DND-41 (cell line): Measurements from ENCODE around the gene DTNB.

Experiments
- ATAC-seq: fragments of 200-7000 bp; cut with Tn5 transposase; 3 replicates; pipeline ENCODE4 v1.9.1; 2021; ENCODE audit warnings: low read depth; ENCODE audit not compliant: insufficient read depth
- DNase-seq: peaks from one replicate; pipeline ENCODE4 v3.0.0-alpha.2; 2020
- H2AFZ ChIP-seq: 2 replicates; pipeline ENCODE4 v1.6.0; 2012; ENCODE audit warnings: low read depth, low read length
- H3K27ac ChIP-seq: 2 replicates; pipeline ENCODE4 v1.5.1; 2012; ENCODE audit warnings: low read length, inconsistent platforms
- H3K27me3 ChIP-seq: fragments of 200-600 bp; sonication (generic); 2 replicates; pipeline ENCODE4 v1.6.0; 2012; ENCODE audit warnings: low read length, mild to moderate bottlenecking, inconsistent platforms; ENCODE audit not compliant: insufficient read depth, poor library complexity
- H3K36me3 ChIP-seq: 2 replicates; pipeline ENCODE4 v1.5.1; 2012; ENCODE audit warnings: low read length, inconsistent platforms; ENCODE audit not compliant: insufficient read depth
- H3K4me1 ChIP-seq: 2 replicates; pipeline ENCODE4 v1.5.1; 2012; ENCODE audit warnings: mild to moderate bottlenecking, low read length; ENCODE audit not compliant: insufficient read depth
- H3K4me2 ChIP-seq: 2 replicates; pipeline ENCODE4 v1.6.0; 2012; ENCODE audit warnings: mild to moderate bottlenecking, moderate library complexity, low read length, inconsistent platforms; ENCODE audit not compliant: insufficient read depth
- H3K4me3 ChIP-seq, 2 experiments: fragments of 200-600 bp in 1 of 2; shearing (Covaris generic) in 1 of 2; 2 replicates each; pipeline ENCODE4 v1.5.1; 2012 to 2016; ENCODE audit warnings: inconsistent platforms in 2 of 2, low read length in 2 of 2, mild to moderate bottlenecking in 2 of 2, low read depth in 1 of 2, moderate library complexity in 1 of 2
- H3K79me2 ChIP-seq: 2 replicates; pipeline ENCODE4 v1.6.0; 2012; ENCODE audit warnings: low read length, inconsistent platforms; ENCODE audit not compliant: insufficient read depth
- H3K9ac ChIP-seq: 2 replicates; pipeline ENCODE4 v1.6.0; 2012; ENCODE audit warnings: low read depth, mild to moderate bottlenecking, inconsistent platforms, low read length, moderate library complexity
- H3K9me3 ChIP-seq: 2 replicates; pipeline ENCODE4 v1.5.1; 2012; ENCODE audit warnings: low read length, moderate library complexity, mild to moderate bottlenecking, inconsistent platforms; ENCODE audit not compliant: insufficient read depth, severe bottlenecking
- H4K20me1 ChIP-seq: 2 replicates; pipeline ENCODE4 v1.6.0; 2012; ENCODE audit warnings: low read length; ENCODE audit not compliant: insufficient read depth
- CTCF ChIP-seq: IDR thresholded peaks from 2 replicates; pipeline ENCODE4 v1.5.1; 2012; ENCODE audit warnings: borderline replicate concordance, low read length, moderate library complexity, mild to moderate bottlenecking; ENCODE audit not compliant: poor library complexity, severe bottlenecking; ENCODE audit errors: extremely low read depth
- EZH2 ChIP-seq: IDR thresholded peaks from 3 replicates; pipeline ENCODE4 v1.6.1; 2012; ENCODE audit warnings: borderline replicate concordance, low read depth, mild to moderate bottlenecking, moderate library complexity, low read length, inconsistent platforms; ENCODE audit not compliant: severe bottlenecking

The DTNB gene

GRCh38 chr2:25690058-25690457, 16.7 kb upstream of the DTNB start:
- no peak overlapping the region for H2AFZ ChIP-seq
- TF ChIP-seq EZH2, result no peak
- TF ChIP-seq CTCF, result no peak
- H3K36me3 ChIP-seq, result no peaks in the 10 kb centered on the region
- H3K9ac ChIP-seq, result no peak overlapping the region
- no peak overlapping the region for H3K4me2 ChIP-seq
- ATAC-seq (no peak), DNase-seq (no peak)
- no peak overlapping the region for H3K27ac ChIP-seq
- H3K27me3 ChIP-seq, result no peaks in the 10 kb centered on the region
- no peaks in the 10 kb centered on the region for H4K20me1 ChIP-seq
- no peaks in the 10 kb centered on the region for H3K9me3 ChIP-seq
- no peaks in the 10 kb centered on the region for H3K79me2 ChIP-seq
- H3K4me1 ChIP-seq, result no peaks in the 10 kb centered on the region
- no peak overlapping the region for H3K4me3 ChIP-seq

- DNase-seq (no peak), ATAC-seq (no peak)
- H3K9ac ChIP-seq, result no peak overlapping the region
- no peak overlapping the region for H2AFZ ChIP-seq
- H3K27me3 ChIP-seq, result no peaks in the 10 kb centered on the region
- no peak overlapping the region for H3K27ac ChIP-seq
- TF ChIP-seq CTCF, result no peak
- no peak for TF ChIP-seq EZH2
- no peaks in the 10 kb centered on the region for H3K4me1 ChIP-seq
- H3K4me3 ChIP-seq, result no peak overlapping the region
- no peak overlapping the region for H3K4me2 ChIP-seq
- H4K20me1 ChIP-seq, result no peaks in the 10 kb centered on the region
- H3K9me3 ChIP-seq, result no peaks in the 10 kb centered on the region
- H3K79me2 ChIP-seq, result no peaks in the 10 kb centered on the region
- no peaks in the 10 kb centered on the region for H3K36me3 ChIP-seq
These were observed 14.9 kb upstream of the DTNB start for GRCh38 chr2:25688236-25688635.

GRCh38 chr2:25685741-25686140, 12.4 kb upstream of the DTNB start:
- TF ChIP-seq CTCF (no peak), EZH2 (no peak)
- no peak overlapping the region for H3K4me2 ChIP-seq
- no peaks in the 10 kb centered on the region for H3K9me3 ChIP-seq
- no peaks in the 10 kb centered on the region for H4K20me1 ChIP-seq
- H3K27ac ChIP-seq, result no peak overlapping the region
- H3K4me1 ChIP-seq, result no peaks in the 10 kb centered on the region
- DNase-seq, result no peak
- H3K9ac ChIP-seq, result no peak overlapping the region
- H3K36me3 ChIP-seq, result no peaks in the 10 kb centered on the region
- no peaks in the 10 kb centered on the region for H3K79me2 ChIP-seq
- no peak for ATAC-seq
- H2AFZ ChIP-seq, result no peak overlapping the region
- no peak overlapping the region for H3K4me3 ChIP-seq
- H3K27me3 ChIP-seq, result no peaks in the 10 kb centered on the region
